ENCODE data around the gene TRIM56. TPM values are rescaled to one million over a fixed set of nuclear protein-coding genes. Genes with fewer than 3 reads are reported as not detected.
A peak's percentile ranks its signal among the peaks of the same experiment; 100 is the strongest.

The TRIM56 gene
- total RNA-seq, 2 donors from 2014 or later, result 16.5 to 23.0 TPM

- DNase-seq, result peak; percentile 88
- Mint-ChIP-seq H3K27me3 (ENCODE audit: insufficient read depth) (peaks cover 4% of the 10 kb centered on the region), H3K4me3 (peak overlapping the region; percentile 27), H3K9me3 (peaks cover 10% of the 10 kb centered on the region), H3K36me3 (ENCODE audit: low read depth) (no peaks in the 10 kb centered on the region), H3K4me1 (peaks cover 29% of the 10 kb centered on the region), H3K27ac (peak overlapping the region; percentile 92)
- 59 to 63% methylated on average over 14 to 17 of the region's 17 CpGs for WGBS, 2 experiments (ENCODE audit: insufficient coverage in 1 of 2, insufficient read length in 1 of 2)
- Histone ChIP-seq H3K9me3 (ENCODE audit: control insufficient read depth, low read length) (no peaks in the 10 kb centered on the region), H3K4me1 (ENCODE audit: control insufficient read depth, insufficient read depth, low read length) (peaks cover 3% of the 10 kb centered on the region), H3K27ac (ENCODE audit: low read depth, low read length) (peak overlapping the region; percentile 32), H3K36me3 (ENCODE audit: control insufficient read depth, insufficient read depth, low read length) (no peaks in the 10 kb centered on the region), H3K27me3 (ENCODE audit: control insufficient read depth, insufficient read depth, low read length, poor library complexity, severe bottlenecking) (no peaks in the 10 kb centered on the region), H3K4me3 (ENCODE audit: low read length) (no peak overlapping the region), H3K9ac (ENCODE audit: extremely low read depth, low read length, poor library complexity, severe bottlenecking) (no peak overlapping the region)
- TF ChIP-seq CTCF (conservative IDR thresholded peaks at IDR 0.05), result no peak
Measured at GRCh38 chr7:101121991-101122932, 37.0 kb downstream of the TRIM56 start.

GRCh38 chr7:101122933-101123702, 37.8 kb downstream of the TRIM56 start:
- H3K27ac Mint-ChIP-seq, result no peak overlapping the region
- no peaks in the 10 kb centered on the region for H3K27me3 ChIP-seq (ENCODE audit: control insufficient read depth, insufficient read depth, low read length, poor library complexity, severe bottlenecking)

More at GRCh38 chr7:101122933-101123702, 37.8 kb downstream of the TRIM56 start:
- DNase-seq, result no peak
- Histone ChIP-seq H3K27ac (ENCODE audit: low read depth, low read length) (no peak overlapping the region), H3K9ac (ENCODE audit: extremely low read depth, low read length, poor library complexity, severe bottlenecking) (no peak overlapping the region), H3K4me3 (ENCODE audit: low read length) (no peak overlapping the region), H3K4me1 (ENCODE audit: control insufficient read depth, insufficient read depth, low read length) (peaks cover 3% of the 10 kb centered on the region), H3K36me3 (ENCODE audit: control insufficient read depth, insufficient read depth, low read length) (no peaks in the 10 kb centered on the region), H3K9me3 (ENCODE audit: control insufficient read depth, low read length) (no peaks in the 10 kb centered on the region)
- Mint-ChIP-seq H3K36me3 (ENCODE audit: low read depth) (no peaks in the 10 kb centered on the region), H3K4me3 (no peak overlapping the region), H3K27me3 (ENCODE audit: insufficient read depth) (peaks cover 6% of the 10 kb centered on the region), H3K4me1 (peaks cover 36% of the 10 kb centered on the region), H3K9me3 (peaks cover 10% of the 10 kb centered on the region)
- 90 to 95% methylated on average over 9 to 11 of the region's 11 CpGs for WGBS, 2 experiments (ENCODE audit: insufficient coverage in 1 of 2, insufficient read length in 1 of 2)
- TF ChIP-seq CTCF (conservative IDR thresholded peaks at IDR 0.05), result no peak
